AG04449 (cell line): ENCODE results near the gene VAV1.
"Not testable (repeated sequence)": the region's sequence is repeated elsewhere in the genome, so short reads cannot be mapped to it uniquely, and the experiment has no call there.

ENCODE experiments used
- CTCF ChIA-PET: fragments of 350-600 bp; formaldehyde crosslinking; extraction: SDS; loops from one replicate; lab custom pipeline; 2021; ENCODE audit warnings: antibody characterized with exemption; lab: Yijun Ruan, JAX
- POLR2A ChIA-PET: fragments of 400-600, 350-600 bp; formaldehyde crosslinking; extraction: SDS; loops from one replicate; lab custom pipeline; 2020; ENCODE audit warnings: antibody characterized with exemption, inconsistent platforms; lab: Yijun Ruan, JAX
- DNase-seq: peaks from one replicate; pipeline ENCODE4 v3.0.0-alpha.2; 2010; ENCODE audit warnings: low read depth, low spot score
- H3K4me3 ChIP-seq: 2 replicates; pipeline ENCODE4 v1.5.1; 2011; ENCODE audit warnings: low read depth, mild to moderate bottlenecking, control low read depth, low read length
- TF ChIP-seq, protein P1 (sequence below): IDR thresholded peaks from one replicate; pipeline ENCODE4 v1.5.1; 2011; ENCODE audit warnings: mild to moderate bottlenecking, moderate library complexity, low read length, control low read depth, inconsistent platforms; ENCODE audit not compliant: insufficient read depth; ENCODE audit errors: missing control alignments

VAV1 gene

GRCh38 chr19:6745965-6746364 lies 26.5 kb upstream of the VAV1 start:
- TF ChIP-seq, protein P1, sequence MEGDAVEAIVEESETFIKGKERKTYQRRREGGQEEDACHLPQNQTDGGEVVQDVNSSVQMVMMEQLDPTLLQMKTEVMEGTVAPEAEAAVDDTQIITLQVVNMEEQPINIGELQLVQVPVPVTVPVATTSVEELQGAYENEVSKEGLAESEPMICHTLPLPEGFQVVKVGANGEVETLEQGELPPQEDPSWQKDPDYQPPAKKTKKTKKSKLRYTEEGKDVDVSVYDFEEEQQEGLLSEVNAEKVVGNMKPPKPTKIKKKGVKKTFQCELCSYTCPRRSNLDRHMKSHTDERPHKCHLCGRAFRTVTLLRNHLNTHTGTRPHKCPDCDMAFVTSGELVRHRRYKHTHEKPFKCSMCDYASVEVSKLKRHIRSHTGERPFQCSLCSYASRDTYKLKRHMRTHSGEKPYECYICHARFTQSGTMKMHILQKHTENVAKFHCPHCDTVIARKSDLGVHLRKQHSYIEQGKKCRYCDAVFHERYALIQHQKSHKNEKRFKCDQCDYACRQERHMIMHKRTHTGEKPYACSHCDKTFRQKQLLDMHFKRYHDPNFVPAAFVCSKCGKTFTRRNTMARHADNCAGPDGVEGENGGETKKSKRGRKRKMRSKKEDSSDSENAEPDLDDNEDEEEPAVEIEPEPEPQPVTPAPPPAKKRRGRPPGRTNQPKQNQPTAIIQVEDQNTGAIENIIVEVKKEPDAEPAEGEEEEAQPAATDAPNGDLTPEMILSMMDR: no peak
- ChIA-PET CTCF (no interaction called here), POLR2A (no interaction called here)
- DNase-seq: no peak
- H3K4me3 ChIP-seq: no peak overlapping the region

DNA sequence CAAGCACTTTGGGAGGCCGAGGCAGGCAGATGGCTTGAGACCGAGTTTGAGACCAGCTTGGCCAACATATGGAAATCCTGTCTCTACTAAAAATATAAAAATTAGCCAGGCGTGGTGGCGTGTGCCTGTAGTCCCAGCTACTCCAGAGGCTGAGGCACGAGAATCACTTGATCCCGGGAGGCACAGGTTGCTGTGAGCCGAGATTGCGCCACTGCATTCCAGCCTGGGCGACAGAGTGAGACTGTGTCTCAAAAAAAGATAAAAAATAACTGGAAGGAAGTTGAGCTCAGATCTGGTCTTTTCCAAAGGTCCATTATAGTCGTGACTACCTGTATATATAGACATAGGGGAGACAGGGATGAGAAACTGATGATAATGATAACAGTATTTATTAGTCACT lies 24.0 kb upstream of the VAV1 start:
- H3K4me3 ChIP-seq, POLR2A ChIA-PET, DNase-seq: not testable (repeated sequence)
- CTCF ChIA-PET: interaction anchor here (1.5 to 1.9 kb wide), 2 partner anchors 10 to 115 kb away, joined by 3 to 6 read pairs; partner anchors contain the start of gene GPR108

GRCh38 chr19:6750062-6750461 lies 22.4 kb upstream of the VAV1 start:
- TF ChIP-seq, protein P1: no peak
- CTCF ChIA-PET: interaction anchor here (1.5 kb wide), 1 partner anchor 113 kb away, joined by 3 read pairs; no protein-coding TSS in a partner anchor
- POLR2A ChIA-PET: no interaction called here
- DNase-seq: no peak
- no peak overlapping the region for H3K4me3 ChIP-seq

DNA sequence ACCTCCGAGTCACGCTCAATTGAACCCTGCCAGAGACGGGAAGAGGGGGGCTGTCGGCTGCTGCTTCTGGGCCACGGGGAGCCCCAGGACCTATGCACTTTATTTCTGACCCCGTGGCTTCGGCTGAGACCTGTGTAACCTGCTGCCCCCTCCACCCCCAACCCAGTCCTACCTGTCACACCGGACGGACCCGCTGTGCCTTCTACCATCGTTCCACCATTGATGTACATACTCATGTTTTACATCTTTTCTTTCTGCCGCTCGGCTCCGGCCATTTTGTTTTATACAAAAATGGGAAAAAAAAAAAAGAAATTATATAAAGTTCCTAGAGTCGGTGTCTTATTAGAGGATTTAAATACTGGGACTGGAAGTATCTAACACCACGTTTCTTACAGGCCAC lies 21.3 kb upstream of the VAV1 start:
- ChIA-PET CTCF (no interaction called here), POLR2A (no interaction called here)
- TF ChIP-seq, protein P1: no peak
- no peak for DNase-seq
- no peak overlapping the region for H3K4me3 ChIP-seq

GRCh38 chr19:6752256-6753177 lies 20.0 kb upstream of the VAV1 start:
- ChIA-PET POLR2A (no interaction called here), CTCF (interaction anchor here (2.2 kb wide), 1 partner anchor 110 kb away, joined by 8 read pairs; no protein-coding TSS in a partner anchor)

GRCh38 chr19:6753178-6754031 lies 19.1 kb upstream of the VAV1 start:
- POLR2A ChIA-PET: no interaction called here
- no peak for DNase-seq
- TF ChIP-seq, protein P1: peak; percentile 20
- CTCF ChIA-PET: interaction anchor here (2.2 kb wide), 1 partner anchor 109 kb away, joined by 8 read pairs; no protein-coding TSS in a partner anchor
- peak overlapping the region; percentile 41 for H3K4me3 ChIP-seq

More at GRCh38 chr19:6752256-6753177, 20.0 kb upstream of the VAV1 start:
- TF ChIP-seq, protein P1: no peak
- no peak overlapping the region for H3K4me3 ChIP-seq
- no peak for DNase-seq
